GM20431 (cell line): ENCODE data around the gene WIPI1.
"Not testable (repeated sequence)": the region's sequence is repeated elsewhere in the genome, so short reads cannot be mapped to it uniquely, and the experiment has no call there.

Experiments used
- in situ Hi-C: fragments of 300-500 bp; cut with MseI, MboI; formaldehyde crosslinking; loops from one replicate; pipeline ENCODE4 v1.15.0; 2020; ENCODE audit warnings: low sequenced_read_pairs; ENCODE audit not compliant: unreplicated experiment

Gene WIPI1

DNA sequence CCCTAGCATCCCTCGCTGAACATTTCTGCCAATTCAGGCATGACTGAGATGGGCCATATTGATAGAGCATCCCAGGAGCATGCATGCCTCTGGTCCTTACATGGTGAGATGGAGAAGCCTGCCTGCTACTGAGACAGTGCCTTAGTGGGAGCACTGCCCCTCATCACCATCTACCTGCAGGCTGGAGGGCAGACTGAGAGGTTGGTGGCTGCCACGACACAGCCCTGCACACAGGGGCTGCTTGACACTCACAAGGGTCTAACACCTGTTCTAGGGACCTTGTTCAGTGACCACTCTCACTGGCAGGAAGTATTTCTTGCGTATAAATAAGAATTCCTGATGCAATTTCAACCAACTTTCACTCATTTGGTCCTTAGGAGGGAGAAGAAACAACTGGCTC lies 34.0 kb downstream of the WIPI1 start:
- in situ Hi-C loops = no loop called here

DNA sequence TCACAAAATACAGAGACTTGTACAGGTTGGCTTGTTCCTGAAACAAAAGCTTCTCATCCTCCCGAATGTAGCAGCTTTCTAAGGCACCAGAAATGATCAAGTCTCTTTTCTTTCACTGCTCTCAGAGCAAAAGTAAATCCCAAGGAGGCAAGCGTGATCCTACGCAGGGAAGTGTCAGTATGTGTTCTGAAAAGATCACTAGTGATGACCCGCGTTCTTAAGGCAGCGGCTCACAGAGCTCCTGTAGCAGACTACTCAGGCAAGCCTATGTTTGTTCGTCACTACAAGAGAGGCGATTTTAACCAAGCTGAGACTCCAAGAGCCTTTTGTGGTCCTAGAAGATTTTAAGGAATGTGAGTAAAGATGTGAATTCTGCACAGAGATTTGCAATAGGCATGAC lies 34.5 kb downstream of the WIPI1 start:
- in situ Hi-C loops = no loop called here

DNA sequence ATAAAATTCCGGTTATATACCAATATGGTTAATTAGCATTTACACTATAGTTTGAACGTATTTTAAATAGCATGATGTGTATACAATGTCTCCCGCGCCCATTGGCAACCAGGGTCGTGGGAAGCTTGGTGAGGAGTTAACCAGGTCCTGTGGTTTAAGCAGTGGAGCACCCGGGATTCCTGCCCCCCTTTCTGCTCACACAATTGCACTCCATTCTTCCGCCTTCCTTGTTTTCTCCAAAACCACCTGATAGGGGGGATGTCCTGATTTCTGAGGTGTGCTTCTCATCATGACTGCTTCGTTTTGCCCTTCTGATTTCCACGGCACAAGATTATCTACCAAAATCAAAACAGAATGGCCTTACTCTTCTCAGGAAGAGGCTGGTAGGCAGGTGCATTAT lies 35.8 kb downstream of the WIPI1 start:
- in situ Hi-C loops = no loop called here

DNA sequence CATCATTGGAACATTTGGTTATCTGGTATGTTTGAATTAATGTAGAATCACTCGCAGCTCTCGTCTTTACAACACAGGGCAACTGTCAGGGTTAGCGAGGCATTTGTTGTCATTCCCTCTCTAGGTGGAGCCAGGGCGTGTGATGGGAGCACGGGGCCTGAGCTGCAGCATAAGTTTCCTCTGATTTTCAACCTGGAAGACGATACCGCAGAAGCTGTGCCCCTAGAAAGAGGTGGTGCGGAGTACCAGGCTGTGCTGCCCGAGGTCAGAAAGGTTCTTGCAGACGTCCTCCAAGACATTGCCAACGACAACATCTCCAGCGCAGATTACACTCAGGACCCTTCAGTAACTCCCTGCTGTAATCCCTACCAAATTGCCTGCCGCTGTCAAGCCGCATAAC lies 37.2 kb downstream of the WIPI1 start:
- in situ Hi-C loops = no loop called here

DNA sequence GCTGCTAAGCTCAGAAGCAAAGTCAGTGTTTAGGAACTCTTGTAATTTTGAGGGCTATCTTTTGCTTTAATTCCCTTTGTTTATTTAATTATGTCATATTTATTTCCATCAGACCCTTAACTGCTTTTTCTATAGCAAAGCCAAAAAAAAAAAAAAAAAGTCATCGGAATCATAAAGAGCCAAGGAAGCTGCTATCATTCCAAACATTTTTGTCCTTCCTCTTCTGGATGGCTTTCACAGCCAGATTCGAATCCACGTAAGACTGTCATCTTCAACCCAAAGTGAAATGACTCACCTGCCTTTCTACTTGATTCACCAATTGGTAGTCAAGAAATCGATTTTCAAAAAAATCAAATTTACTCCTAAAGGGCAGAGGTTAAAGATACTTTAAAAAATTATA lies 38.4 kb downstream of the WIPI1 start:
- in situ Hi-C loops = no loop called here

DNA sequence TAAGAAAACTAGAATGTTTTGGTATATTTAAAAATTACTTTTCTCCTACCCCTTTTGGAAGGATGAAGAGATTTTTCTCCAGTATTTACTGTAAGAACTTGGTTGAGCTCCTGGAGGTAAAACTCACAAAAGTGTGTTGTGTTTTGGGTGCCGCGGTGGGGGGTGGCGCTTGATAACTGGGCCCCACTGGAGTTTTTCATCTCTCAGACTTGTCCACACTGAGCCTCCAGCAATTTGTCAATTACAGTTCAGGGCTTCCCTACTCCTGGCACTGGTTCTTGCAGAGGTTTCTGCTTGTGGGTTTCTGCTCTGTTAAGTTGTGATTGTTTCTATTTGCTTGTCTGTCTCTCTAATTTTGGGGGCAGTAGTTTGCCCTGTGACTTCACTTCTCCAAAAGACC lies 40.0 kb downstream of the WIPI1 start:
- in situ Hi-C loops = no loop called here

DNA sequence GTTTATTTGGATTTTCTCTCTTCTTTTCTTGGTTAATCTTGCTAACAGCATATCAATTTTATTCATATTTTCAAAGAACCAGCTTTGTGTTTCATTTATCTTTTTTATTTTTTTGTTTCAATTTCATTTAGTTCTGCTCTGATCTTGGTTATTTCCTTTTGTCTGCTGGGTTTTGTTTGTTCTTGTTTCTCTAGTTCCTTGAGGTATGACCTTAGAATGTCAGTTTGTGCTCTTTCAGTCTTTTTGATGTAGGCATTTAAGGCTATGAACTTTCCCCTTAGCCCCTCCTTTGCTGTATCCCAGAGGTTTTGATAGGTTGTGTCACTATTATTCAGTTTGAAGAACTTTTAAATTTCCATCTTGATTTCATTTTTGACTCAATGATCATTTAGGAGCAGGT lies 42.4 kb downstream of the WIPI1 start:
- in situ Hi-C loops = not testable (repeated sequence)

DNA sequence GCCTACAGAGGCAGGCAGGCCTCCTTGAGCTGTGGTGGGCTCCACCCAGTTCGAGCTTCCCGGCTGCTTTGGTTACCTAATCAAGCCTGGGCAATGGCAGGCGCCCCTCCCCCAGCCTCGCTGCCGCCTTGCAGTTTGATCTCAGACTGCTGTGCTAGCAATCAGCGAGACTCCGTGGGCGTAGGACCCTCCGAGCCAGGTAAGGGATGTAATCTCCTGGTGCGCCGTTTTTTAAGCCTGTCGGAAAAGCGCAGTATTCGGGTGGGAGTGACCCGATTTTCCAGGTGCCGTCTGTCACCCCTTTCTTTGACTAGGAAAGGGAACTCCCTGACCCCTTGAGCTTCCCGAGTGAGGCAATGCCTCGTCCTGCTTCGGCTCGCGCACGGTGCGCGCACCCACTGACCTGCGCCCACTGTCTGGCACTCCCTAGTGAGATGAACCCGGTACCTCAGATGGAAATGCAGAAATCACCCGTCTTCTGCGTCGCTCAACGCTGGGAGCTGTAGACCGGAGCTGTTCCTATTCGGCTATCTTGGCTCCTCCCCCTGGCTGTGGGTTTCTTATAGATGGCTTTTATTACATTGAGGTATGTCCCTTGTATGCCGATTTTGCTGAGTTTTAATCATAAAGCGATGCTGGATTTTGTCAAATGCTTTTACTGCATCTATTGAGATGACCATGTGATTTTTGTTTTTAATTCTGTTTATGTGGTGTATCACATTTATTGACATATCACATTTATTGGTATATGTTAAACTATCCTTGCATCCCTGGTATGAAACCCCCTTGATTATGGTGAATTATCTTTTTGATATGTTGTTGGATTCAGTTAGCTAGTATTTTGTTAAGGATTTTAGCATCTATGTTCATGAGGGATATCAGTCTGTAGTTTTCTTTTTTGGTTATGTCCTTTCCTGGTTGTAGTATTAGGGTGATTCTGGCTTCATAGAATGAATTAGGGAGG lies 43.4 kb downstream of the WIPI1 start:
- in situ Hi-C loops = not testable (repeated sequence)

DNA sequence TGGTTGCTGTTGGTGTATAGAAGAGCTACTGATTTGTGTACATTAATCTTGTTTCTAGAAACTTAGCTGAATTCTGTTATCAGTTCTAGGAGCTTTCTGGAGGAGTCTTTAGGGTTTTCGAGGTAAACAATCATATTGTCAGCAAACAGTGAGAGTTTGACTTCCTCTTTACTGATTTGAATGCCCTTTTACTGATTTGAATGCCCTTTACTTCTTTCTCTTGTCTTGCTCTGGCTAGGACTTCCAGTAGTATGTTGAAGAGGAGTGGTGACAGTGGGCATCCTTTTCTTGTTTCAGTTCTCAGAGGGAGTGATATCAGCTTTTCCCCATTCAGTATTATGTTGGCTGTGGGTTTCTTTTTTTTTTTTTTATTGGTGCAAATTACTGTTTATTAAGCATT lies 49.6 kb downstream of the WIPI1 start:
- in situ Hi-C loops = not testable (repeated sequence)

DNA sequence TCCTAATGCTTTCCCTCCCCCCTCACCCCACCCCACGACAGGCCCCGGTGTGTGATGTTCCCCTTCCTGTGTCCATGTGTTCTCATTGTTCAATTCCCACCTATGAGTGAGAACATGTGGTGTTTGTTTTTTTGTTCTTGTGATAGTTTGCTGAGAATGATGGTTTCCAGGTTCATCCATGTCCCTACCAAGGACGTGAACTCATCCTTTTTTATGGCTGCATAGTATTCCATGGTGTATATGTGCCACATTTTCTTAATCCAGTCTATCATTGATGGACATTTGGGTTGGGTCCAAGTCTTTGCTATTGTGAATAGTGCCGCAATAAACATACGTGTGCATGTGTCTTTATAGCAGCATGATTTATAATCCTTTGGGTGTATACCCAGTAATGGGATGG lies 53.5 kb downstream of the WIPI1 start:
- in situ Hi-C loops = not testable (repeated sequence)

DNA sequence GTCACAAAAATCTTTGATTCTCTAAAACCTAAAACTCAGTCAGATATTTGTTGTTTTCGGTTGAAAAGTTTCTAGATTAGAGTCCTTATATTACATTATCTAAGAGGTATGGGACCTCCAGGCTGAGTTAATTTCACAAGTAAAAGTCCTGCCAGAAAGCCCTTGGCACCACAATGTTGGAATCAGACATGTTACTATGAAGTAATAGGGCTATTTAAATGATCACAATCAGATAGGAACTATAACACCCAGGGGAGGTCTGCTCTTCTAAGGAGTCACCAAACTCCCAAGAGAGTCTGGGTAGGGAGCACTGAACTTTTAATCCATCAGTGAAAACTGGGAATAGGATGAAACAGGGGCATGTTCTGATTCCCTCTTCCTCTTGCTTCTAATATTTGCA lies 54.2 kb downstream of the WIPI1 start:
- in situ Hi-C loops = no loop called here

DNA sequence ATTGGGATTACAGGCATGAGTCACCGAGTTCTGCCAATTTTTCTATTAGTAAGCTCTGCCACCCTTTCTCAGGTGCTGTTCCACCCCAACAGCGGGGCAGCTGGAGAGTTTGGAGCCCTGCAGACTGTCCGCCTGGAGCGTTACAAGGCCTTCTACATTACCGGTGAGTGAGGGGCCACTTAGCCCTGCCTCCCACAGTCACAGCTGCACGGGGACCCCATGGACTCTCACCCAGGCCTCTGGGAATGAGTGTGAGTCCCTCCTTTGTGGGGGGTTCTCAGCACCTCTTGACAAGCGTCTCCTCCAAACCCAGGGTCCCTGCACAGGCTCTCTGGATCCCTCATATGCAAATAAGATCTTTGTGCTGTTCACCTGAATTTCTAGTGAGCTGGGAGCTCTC lies 56.0 kb downstream of the WIPI1 start:
- in situ Hi-C loops = no loop called here

DNA sequence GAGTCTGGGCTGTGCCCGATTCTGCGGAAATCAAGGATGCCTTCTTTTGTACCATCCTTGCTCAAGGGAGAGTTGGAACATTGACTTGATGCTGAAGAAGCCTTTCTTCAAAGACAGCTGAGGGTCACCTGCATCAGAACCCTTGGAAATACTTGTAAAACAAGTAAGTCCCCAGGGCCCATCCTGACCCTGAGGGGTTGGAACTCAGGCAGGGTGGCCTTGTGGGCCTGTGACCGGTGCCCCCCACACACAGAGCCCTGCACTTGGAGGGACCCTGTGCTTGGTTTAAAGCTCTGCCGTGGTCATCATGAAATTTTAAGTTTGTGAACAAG lies 56.9 kb downstream of the WIPI1 start:
- in situ Hi-C loops = no loop called here

DNA sequence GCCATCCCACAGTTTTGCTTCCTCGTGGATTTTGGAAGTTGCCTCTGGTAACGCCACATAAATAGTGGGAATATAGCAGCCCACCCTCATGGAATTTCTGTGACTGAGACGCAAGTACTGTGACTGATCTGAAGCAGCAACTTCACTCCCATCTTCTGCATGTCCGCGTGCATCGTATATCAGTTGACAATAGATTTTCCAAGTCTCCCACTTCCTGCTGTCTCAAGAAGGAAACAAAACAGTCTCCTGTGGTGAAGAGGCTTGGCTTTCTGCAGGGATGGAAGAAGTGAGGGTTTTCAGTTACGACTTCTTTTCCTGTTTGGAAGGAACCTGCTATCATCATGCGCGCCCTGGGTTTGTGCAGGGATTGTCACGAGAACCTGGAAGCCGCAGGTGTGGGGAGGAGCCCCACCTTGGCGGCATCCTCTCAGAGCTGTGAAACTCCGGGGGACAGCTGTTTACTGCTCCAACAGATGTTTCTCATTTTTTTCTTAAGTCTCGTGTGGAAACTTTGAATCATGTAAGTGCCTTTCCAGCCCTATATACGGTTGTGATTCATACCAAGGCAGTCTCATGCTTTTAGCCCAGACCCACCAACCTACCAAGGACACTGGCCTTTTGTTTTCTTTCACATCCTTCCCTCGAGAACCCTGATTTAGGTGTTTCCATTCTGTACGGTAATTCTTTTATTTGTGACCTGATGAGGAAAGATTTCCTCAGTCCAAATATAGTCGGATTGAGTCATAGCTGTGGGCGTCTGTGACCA lies 57.5 kb downstream of the WIPI1 start:
- in situ Hi-C loops = no loop called here

DNA sequence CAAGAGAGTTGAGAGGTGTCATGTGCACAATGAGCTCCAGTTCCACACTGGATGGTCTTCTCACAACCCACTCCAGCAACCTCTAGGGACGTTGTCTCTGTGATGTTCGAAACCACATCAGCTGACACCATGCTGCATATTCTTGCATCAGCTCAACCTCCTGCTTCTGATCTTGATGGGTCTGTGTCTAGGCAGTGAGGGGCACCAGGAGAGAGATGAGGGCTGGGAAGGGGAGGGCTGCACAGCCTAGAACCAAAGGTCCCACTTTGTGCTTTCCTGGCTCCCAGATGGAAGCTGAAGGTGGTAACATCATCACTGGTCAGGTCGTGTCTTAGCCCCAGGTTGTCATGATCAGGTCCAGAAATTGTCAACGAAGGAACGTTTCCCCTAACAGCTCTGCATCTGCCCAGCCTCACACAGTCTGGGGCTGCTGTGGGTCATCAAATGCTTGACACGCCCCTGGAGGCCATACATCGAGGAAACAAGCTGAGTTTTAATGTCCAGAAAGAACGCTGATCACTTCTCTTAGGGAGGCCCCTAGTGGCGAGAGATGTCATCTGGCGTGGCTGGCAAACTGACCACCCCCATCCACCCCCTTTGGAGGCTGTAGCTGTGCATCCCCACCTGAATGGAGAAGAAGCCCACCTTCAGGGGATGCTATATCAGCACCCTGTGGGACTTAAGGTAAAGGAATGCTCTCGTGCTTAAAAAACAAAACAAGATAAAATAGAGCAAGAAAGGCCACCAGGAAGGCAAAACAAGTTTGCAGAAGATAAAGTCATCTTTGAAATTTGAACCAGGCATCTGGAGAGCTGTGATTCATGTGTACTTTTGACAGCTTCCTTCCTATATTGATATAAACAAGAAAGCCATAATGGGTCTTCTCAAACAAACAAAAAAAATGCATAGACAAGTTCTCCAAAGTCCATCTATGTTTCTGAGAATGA lies 58.3 kb downstream of the WIPI1 start:
- in situ Hi-C loops = no loop called here

DNA sequence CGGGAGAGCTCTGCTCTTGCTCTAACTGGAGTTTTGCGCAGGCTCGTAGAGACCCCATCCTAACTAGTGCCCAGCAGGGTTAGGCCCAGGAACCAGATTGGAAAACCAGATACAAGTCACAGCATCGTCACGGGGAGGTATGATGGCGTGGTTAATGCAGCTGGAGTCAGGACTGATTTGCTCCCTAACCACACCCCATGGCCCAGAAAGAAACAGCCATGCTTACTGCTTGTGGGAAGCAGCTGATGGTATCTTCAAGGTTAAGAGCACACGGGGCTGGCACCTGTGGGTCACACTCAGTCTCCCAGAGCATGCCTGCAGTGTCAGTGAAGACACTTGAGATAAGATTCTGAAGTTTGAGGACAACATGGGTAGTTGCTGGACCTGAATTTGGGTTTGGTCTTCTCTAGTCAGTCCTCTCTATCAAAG lies 60.2 kb downstream of the WIPI1 start:
- in situ Hi-C loops = no loop called here

DNA sequence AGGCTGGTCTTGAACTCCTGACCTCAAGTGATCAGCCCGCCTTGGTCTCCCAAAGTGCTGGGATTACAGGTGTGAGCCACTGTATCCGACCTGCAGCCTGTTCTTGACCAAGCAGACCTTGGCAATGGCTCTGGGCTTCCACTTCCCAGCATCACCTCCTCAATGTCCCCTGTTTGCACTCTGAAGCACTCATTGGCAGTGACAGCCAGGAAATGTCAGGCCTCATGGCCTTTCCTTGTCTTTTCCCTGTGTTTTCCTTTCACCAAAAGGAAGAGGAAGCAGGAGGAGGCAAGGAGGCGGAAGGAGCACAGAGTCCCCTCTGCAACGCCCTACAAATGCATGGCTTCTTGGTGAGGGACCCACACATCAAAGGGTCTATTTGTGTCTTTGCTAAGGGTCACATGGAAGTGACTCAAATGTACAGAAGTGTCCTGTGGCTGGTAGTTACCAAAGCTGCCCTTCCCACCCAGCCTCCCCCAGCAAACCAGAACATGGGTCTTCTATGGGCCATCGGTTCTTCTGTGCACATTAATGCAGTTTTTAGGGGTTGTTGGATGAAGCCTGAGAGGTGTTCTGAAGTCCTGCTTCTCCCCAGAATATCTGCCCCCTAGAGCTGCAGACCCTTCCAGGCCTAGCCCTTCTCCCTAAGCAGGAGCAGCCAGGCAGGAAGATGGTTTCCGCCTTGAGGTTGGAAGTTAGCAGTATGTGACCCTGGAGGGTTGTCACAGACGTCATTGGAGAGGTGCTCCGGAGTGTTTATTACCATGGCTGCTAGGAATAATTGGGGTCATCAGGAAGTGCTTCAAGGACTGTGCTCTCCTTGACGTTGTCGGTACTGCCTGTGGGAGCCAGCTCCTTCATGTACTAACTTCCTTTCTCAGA lies 60.8 kb downstream of the WIPI1 start:
- in situ Hi-C loops = no loop called here

DNA sequence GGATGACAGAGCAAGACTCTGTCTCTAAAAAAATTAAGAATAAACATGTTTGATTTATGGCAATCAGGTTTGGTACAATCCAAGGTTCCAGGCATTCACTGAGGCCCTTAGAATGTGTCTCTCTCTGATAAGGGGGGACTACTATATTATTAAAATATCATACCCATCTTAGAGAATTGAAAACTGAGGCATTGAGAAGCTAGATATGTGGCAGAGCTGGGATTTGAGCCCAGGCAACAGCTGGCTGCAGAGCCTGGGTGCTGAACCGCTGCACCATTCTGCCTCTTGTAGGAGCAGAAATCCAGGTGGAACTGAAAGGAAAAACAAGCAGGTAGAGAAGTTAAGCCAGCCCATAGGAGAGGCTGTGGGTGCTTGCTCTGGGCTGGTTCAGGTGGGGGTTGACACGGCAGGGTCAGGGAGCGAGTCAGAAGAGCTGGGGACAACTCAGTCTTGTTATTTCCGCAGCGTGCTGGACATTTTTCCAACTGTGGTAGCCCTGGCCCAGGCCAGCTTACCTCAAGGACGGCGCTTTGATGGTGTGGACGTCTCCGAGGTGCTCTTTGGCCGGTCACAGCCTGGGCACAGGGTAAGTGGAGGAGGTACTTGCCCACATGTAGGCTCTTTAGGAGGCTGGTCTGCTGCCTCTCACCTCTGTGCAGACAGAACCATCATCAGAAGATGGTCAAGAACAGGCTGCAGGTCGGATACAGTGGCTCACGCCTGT lies 62.5 kb downstream of the WIPI1 start:
- in situ Hi-C loops = no loop called here
